GM04503 (cell line): ENCODE data around the gene TMEM209.
"Not testable (repeated sequence)": the region's sequence is repeated elsewhere in the genome, so short reads cannot be mapped to it uniquely, and the experiment has no call there.

ENCODE experiments used
- DNase-seq: peaks from one replicate; pipeline ENCODE4 v3.0.0-alpha.2; 2012; ENCODE audit warnings: low read depth

TMEM209 gene

GRCh38 chr7:130218806-130219620 is 13.8 kb upstream of the TMEM209 start:
- no peak for DNase-seq

- DNase-seq = no peak
Measured at GRCh38 chr7:130216750-130217149, 11.5 kb upstream of the TMEM209 start.

- no peak for DNase-seq
Measured at GRCh38 chr7:130216025-130216424, 10.8 kb upstream of the TMEM209 start.

DNA sequence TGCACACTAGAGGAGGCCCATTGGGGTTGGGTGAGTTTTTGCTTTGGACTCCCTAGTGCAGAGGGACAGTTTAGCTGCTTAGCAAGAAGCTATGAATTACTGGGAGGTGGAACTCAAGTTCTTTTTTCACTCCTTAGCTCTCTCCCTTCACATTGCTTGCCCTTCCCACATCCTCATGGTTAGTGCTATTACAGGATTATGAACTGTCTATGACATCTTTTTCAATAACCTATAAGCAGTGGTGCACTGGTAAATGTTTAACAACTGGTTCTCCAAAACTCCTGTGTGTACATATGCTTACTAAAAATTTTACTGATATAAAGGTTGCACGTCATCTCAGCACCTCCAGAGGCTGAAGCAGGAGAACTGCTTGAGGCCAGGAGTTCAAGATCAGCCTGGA is 8.6 kb upstream of the TMEM209 start:
- no peak for DNase-seq

DNA sequence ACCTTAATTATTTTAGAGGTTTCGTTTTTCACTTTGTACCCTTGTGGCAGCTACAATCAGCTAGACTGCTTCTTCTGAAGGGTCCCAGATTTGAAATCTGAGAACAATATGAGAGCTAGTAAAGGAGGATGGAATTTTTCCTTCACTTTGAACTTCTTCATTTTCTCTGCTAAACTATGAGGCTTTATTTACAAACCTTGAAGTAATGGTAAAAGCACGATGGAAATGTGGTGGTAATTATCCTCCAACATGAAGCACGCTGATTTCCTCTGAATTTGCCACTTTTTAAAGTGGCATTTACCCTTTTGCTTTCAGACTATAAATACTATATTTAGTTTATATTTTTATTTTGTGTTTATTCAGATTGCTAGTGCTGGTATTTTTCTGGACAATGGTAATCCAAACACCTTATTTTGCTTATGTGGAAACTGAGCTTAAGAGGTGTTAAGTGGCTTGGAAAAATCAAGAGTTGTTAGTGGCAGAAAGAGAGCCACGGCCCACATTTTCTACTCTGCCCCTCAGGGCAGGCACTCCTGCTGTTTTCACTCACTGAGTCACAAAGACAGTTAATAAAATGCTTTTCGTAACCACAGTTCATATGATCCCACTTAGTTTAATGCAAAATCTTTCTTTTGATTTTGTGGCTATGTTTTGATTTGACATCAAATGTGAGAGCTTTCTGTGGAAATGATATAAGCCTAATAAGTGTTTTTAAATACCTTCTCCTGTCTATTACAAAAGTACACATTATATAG is 5.2 kb upstream of the TMEM209 start:
- no peak for DNase-seq

DNA sequence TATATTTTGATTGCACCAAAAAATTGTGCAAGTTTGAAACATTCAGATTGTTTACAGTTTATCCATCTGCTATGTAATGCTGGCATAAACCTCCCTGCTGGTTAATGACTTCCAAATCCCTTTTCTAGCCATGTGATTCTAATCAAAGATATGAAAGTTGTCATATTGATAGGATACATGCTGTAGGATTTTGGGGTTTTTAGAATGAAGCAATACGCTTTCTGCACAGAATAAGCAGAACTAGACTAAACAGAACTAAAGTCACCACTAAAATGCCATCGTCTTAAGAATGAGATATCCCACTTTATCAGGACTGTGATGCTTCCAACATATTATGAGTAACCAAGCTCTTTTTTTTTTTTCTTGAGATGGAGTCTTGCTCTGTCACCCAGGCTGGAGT is 3.3 kb upstream of the TMEM209 start:
- no peak for DNase-seq

DNA sequence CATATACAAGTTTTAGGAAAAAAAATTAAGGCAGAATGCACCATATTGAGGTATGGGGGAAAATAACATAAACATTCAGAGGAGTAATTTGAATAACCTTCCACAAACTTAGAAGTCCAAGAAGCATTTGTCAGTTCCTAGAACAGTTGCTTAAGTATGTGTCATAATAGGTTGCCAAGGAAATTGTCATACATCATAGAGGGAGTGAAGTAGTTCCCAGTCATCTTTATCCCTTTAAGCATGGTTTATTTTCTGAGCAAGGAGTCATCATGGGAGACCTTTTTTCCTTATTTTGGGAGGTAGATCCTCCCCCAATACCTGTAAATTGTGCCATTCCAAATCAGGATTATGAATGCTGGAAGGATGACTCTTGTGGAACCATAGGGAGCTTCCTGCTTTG is 2.4 kb upstream of the TMEM209 start, which contains the start of gene SSMEM1:
Gene SSMEM1, plus strand, starts transcription at position 219 of the 400 bp plus-strand sequence. Its CDS starts 51 bp downstream, at position 270.
- DNase-seq = peak; percentile 73

DNA sequence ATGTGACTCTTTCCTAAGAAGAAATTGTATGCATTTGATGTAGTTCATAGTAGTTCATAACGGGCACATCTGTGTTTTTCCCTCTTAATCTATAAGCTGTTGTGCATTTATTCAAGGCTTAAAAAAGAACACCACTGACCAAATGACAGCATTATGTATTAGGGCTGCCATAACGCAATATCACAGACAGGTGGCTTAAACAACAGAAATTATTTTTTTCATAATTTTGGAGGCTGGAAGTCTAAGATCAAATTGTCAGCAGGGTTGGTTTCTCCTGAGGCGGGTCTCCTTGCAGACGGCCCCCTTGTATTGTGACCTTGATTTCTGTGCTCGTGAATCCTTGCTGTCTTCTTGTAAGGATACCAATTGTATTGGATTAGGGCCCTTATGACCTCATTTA is 1.8 kb upstream of the TMEM209 start:
- DNase-seq = no peak

- no peak for DNase-seq
Measured at GRCh38 chr7:130201796-130202195, 3.4 kb downstream of the TMEM209 start.

DNA sequence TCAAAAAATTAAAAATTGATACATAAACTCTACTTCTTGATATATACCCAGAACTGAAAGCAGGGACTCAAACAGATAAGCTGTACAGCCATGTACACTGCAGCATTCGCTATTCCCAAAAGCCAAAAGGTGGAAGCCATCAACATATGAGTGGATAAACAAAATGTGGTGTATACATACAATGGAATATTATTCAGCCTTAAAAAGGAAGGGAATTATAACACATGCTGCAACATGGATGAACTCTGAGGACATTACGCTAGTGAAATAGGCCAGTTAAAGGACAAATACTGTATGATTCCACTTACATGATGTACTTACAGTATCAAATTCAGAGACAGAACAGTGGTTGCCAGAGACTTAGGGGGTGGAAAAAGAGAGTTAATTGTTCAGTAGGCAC is 8.1 kb downstream of the TMEM209 start:
- no peak for DNase-seq

DNA sequence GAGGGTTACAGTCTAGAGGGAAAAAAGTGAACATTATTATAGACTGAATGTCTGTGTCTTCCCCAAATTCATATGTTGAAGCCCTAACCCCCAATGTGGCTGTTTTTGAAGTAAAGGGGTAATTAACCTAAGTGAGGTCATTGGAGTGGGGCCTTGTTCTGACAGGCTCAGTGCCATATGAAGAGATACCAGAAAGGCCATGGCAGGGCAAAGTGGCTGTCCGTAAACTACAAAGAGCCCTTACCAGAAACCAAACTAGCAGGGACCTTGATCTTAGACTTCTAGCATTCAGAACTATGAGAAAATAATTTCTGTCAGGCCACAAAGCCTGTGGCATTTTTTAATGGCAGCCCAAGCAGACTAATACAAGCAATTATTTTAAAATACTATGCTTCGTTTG is 8.7 kb downstream of the TMEM209 start:
- DNase-seq = no peak

DNA sequence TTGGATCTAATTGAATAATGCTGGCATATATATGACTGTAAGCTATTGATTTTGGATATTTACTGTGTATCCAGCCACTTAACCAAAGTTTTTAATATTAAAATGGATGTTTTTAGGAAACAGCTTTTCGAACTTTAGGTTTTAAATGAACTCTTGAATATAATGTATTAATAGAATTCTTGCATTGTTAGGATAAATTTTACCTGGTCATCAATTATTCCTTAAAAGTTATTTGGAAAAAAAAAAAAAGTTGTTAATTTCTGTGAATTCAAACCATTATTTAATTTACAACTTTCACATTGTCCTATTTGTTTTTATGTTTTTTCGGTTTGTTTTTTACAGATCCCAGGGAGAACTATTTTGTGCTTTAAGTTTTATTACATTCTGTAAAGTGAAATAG is 9.8 kb downstream of the TMEM209 start:
- DNase-seq = no peak

DNA sequence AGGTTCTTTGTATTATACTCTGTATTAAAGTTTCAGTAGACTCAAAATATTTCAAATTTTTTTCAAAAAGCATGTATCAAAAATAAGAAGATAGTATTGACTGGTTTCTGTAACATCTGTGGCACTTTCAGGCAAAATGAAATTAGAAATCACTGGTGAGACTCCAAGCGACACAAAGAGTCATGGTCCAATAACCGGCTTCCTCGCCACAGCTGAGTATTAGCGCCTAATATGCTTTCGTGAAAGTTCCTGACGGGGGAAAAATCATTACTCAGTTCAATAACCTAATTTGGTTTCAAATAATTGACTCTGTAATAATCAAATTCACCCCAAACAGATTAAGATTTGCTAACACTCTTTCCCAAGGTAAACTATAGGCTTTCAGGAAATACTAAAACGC is 13.4 kb downstream of the TMEM209 start:
- no peak for DNase-seq

- peak; percentile 52 for DNase-seq
Measured at GRCh38 chr7:130189343-130189742, 15.9 kb downstream of the TMEM209 start.

DNA sequence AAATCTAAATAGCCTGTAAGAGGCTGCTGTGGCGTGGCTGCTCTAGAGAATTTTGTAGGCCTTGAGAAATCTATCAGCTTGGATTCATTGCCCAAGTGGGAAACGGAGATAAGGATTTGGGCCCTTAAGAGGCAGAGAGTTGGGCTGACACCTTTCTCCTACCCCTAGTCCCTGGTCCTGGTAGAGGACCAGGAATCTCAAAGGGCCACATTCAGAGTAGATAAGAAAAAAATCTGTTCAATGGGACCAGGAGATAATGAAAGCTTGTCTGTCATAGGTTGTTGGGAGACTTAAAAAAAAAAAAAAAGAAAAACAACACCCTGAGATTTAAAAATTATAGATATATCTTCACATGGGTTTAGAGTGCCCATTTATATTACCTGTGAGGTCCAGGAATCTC is 17.8 kb downstream of the TMEM209 start:
- no peak for DNase-seq

GRCh38 chr7:130184349-130184748 is 20.9 kb downstream of the TMEM209 start:
- DNase-seq = not testable (repeated sequence)

DNA sequence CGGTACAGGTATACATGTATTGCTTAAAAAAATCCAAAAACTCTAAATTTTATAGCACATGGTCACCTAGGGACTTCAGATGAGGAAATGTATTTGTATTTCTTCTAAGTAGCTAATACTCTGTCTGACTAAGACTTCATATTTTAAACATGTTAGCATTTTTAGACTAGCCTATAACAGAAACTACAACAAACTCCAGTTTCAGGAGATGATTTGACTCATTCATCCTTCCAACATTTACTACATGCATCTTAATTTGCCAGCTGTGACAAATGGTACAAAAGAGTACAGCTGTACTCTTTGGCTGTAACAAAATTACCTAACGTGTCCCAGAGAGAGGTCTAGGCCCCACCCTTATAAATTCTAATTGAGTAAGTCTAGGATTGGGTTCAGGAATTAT is 22.2 kb downstream of the TMEM209 start:
- DNase-seq = no peak

DNA sequence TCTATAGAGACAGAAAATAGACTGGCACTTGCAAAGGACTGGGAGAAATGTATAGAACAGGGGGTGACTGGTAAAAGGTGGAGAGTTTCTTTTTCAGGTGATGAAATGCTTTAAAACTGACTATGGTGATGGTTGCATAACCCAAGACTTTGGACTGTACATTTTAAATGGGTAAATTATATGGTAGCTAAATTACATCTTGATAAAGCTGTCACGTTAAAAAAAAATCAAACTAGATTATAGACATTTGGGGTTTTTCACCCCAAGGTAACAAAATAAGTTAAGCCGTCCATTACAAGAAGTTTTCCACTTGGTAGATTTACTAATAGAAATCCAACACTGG is 24.0 kb downstream of the TMEM209 start:
- DNase-seq = no peak

DNA sequence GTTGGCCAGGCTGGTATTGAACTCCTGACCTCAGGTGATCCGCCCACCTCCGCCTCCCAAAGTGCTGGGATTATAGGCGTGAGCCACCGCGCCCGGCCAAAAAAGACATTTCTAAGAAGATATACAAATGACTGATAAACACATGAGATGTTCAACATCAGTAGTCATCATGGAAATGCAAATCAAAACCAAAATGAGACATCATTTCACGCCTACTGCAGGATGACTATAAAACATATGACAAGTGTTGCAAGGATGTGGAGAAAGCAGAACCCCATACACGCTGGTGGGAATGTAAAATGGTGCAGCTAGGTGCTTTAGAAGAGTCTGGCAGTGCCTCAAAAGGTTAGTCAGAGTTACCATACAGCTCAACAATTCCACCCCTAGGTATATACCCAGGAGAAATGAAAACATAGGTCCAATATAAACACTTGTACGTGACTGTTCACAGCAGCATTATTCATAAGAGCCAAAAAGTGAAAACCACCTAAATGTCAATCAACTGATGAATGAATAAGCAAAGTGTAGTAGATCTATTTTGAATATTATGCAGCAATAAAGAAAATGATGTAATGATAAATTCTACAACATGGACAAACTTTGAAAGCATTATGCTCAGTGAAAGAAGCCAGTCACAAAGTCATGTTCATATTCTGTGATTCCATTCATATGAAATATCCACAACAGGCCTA is 24.5 kb downstream of the TMEM209 start:
- DNase-seq = no peak

DNA sequence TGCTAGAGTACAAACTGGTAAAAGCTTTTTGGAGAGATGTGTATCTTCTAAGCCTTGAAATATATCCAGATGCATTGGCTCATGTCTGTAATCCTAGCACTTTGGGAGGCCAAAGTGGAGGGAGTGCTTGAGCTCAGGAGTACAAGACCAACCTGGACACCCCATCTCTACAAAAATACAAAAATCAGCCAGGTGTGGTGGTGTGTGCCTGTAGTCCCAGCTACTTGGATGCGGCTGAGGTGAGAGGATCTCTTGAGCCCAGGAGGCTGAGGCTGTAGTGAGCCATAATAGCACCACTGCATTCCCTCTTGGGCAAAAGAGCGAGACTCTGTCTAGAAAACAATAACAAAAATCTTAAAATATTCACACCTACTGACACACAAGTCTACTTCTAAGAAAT is 25.6 kb downstream of the TMEM209 start:
- DNase-seq = no peak

DNA sequence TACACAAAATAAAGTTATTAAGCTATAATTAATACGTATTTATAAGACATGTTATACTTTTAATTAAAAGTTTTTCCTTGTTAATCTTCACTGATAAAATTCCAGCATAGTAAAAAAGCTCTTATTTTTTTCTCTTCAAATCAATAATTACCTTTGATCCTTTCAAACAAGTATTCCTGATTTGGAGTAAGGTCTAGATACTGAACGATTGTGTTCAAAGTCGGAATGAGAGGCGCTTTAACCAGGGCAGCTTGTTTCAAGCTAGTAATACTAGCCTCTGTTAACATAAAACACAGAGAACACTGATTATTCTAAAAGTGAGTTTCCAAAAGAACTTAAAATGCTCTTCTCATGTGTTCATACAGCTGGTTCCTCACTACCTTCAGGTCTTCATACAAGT is 27.0 kb downstream of the TMEM209 start:
- no peak for DNase-seq

GRCh38 chr7:130174237-130174959 is 30.8 kb downstream of the TMEM209 start:
- no peak for DNase-seq
